H1 (cell line): ENCODE data around the gene RNASE12. TPM values are rescaled to one million over a fixed set of nuclear protein-coding genes. Genes with fewer than 3 reads are reported as not detected.

Source experiments
- CTCF ChIA-PET: fragments of 300-600 bp; sonication (Branson Sonifier 250); formaldehyde crosslinking; loops from one replicate; lab custom pipeline; 2021; ENCODE audit not compliant: partially characterized antibody; lab: Charles Lee
- POLR2A ChIA-PET: fragments of 300-600 bp; sonication (Branson Sonifier 250); formaldehyde crosslinking; loops from one replicate; lab custom pipeline; 2021; ENCODE audit warnings: inconsistent platforms; ENCODE audit not compliant: partially characterized antibody; lab: Charles Lee
- DNase-seq, 2 experiments: peaks; one replicate each; pipeline versions ENCODE4 v3.0.0 to v3.0.0-alpha.2; 2010 to 2022; ENCODE audit warnings: low spot score in 2 of 2, low read depth in 1 of 2, mixed read lengths in 1 of 2
- FAIRE-seq: peaks from 2 replicates; lab custom pipeline; 2011; peaks lifted over from hg19 to GRCh38; lab: Jason Lieb, UNC
- H2AFZ ChIP-seq: 2 replicates; pipeline ENCODE4 v1.8.1; 2012; ENCODE audit warnings: low read length, inconsistent platforms
- H2AK5ac ChIP-seq: 2 replicates; pipeline ENCODE4 v1.6.1; 2013; ENCODE audit warnings: low read depth, low read length
- H2BK120ac ChIP-seq: replicated peaks from 2 replicates; pipeline ENCODE3; 2013; ENCODE audit warnings: low read depth, low read length, inconsistent platforms
- H2BK12ac ChIP-seq: 2 replicates; pipeline ENCODE4 v1.6.1; 2013; ENCODE audit warnings: low read depth, low read length
- H2BK15ac ChIP-seq: 2 replicates; pipeline ENCODE4 v1.6.1; 2013; ENCODE audit warnings: low read length
- H2BK20ac ChIP-seq: 2 replicates; pipeline ENCODE4 v1.6.1; 2013; ENCODE audit warnings: low read length
- H2BK5ac ChIP-seq: 2 replicates; pipeline ENCODE4 v1.6.1; 2013; ENCODE audit warnings: low read depth, low read length
- H3K14ac ChIP-seq: 2 replicates; pipeline ENCODE4 v1.6.1; 2013; ENCODE audit warnings: inconsistent platforms; ENCODE audit not compliant: insufficient read length
- H3K18ac ChIP-seq: 2 replicates; pipeline ENCODE4 v1.6.1; 2013; ENCODE audit warnings: low read length; ENCODE audit errors: extremely low read depth
- H3K23ac ChIP-seq: 2 replicates; pipeline ENCODE4 v1.6.1; 2013; ENCODE audit warnings: inconsistent platforms; ENCODE audit not compliant: insufficient read length
- H3K23me2 ChIP-seq: 2 replicates; pipeline ENCODE4 v1.6.1; 2013; ENCODE audit warnings: low read depth, low read length
- H3K27ac ChIP-seq: 2 replicates; pipeline ENCODE4 v1.6.1; 2011; ENCODE audit warnings: low read depth, low read length, inconsistent platforms
- H3K27me3 ChIP-seq, 4 experiments: replicated peaks in 1 of 4; 1 replicate in 1 of 4; 2 replicates in 3 of 4; pipeline versions ENCODE4 v1.6.1 to v1.8.1; 2011 to 2013; ENCODE audit warnings: low read length in 3 of 4, mild to moderate bottlenecking in 3 of 4, inconsistent platforms in 2 of 4, mixed read lengths in 2 of 4, moderate library complexity in 1 of 4; ENCODE audit not compliant: control insufficient read depth in 3 of 4, insufficient read depth in 3 of 4; ENCODE audit errors: extremely low read depth in 1 of 4
- H3K36me3 ChIP-seq, 4 experiments: 2 replicates each; pipeline versions ENCODE4 v1.6.1 to v1.8.1; 2011 to 2013; ENCODE audit warnings: mild to moderate bottlenecking in 4 of 4, low read length in 3 of 4, moderate library complexity in 2 of 4, control low read depth in 1 of 4, inconsistent platforms in 1 of 4; ENCODE audit not compliant: insufficient read depth in 4 of 4, control insufficient read depth in 2 of 4
- H3K4ac ChIP-seq: replicated peaks from 2 replicates; pipeline ENCODE3; 2013; ENCODE audit warnings: low read length, low read depth, mixed read lengths, inconsistent platforms; ENCODE audit not compliant: insufficient read length
- H3K4me1 ChIP-seq, 4 experiments: replicated peaks in 1 of 4; 1 replicate in 1 of 4; 2 replicates in 3 of 4; pipeline versions ENCODE4 v1.6.1 to v1.8.1; 2011 to 2013; ENCODE audit warnings: low read length in 3 of 4, inconsistent platforms in 2 of 4, mixed read lengths in 1 of 4; ENCODE audit not compliant: insufficient read depth in 4 of 4, control insufficient read depth in 3 of 4
- H3K4me2 ChIP-seq, 2 experiments: 2 replicates each; pipeline versions ENCODE4 v1.6.1 to v1.8.1; 2011 to 2013; ENCODE audit warnings: low read depth in 2 of 2, low read length in 2 of 2, control low read depth in 1 of 2, inconsistent platforms in 1 of 2, mild to moderate bottlenecking in 1 of 2; ENCODE audit not compliant: insufficient read depth in 1 of 2
- H3K4me3 ChIP-seq, 4 experiments: fragments of 200-600, 300-600 bp in 1 of 4; sonication (generic), shearing (Covaris generic), sonication (Bioruptor Twin) in 1 of 4; 2 replicates each; pipeline versions ENCODE4 v1.5.1 to v1.8.1; 2011 to 2016; ENCODE audit warnings: low read length in 4 of 4, low read depth in 3 of 4, control low read depth in 2 of 4, inconsistent platforms in 2 of 4, mild to moderate bottlenecking in 2 of 4, mixed read lengths in 1 of 4, moderate library complexity in 1 of 4; ENCODE audit not compliant: insufficient read depth in 2 of 4; ENCODE audit errors: extremely low read depth in 1 of 4
- H3K56ac ChIP-seq: replicated peaks from 2 replicates; pipeline ENCODE3; 2013; ENCODE audit warnings: low read depth, mild to moderate bottlenecking, mixed read lengths, low read length, inconsistent platforms; ENCODE audit not compliant: insufficient read length
- H3K79me1 ChIP-seq: 2 replicates; pipeline ENCODE4 v1.6.1; 2013; ENCODE audit warnings: low read depth, low read length, control low read depth
- H3K79me2 ChIP-seq, 2 experiments: 2 replicates each; pipeline versions ENCODE4 v1.6.1 to v1.8.1; 2012 to 2013; ENCODE audit warnings: low read length in 2 of 2, mild to moderate bottlenecking in 2 of 2, inconsistent platforms in 1 of 2; ENCODE audit not compliant: insufficient read depth in 2 of 2, control insufficient read depth in 1 of 2
- H3K9ac ChIP-seq, 4 experiments: replicated peaks in 1 of 4; 1 replicate in 1 of 4; 2 replicates in 3 of 4; pipeline versions ENCODE4 v1.6.1 to v1.8.1; 2011 to 2013; ENCODE audit warnings: low read depth in 3 of 4, low read length in 3 of 4, control low read depth in 2 of 4, mild to moderate bottlenecking in 2 of 4, moderate library complexity in 2 of 4, inconsistent platforms in 1 of 4; ENCODE audit errors: extremely low read depth in 1 of 4
- H3K9me3 ChIP-seq, 2 experiments: 2 replicates each; pipeline versions ENCODE4 v1.6.1 to v1.8.1; 2012 to 2013; ENCODE audit warnings: mild to moderate bottlenecking in 2 of 2, moderate library complexity in 2 of 2, control low read depth in 1 of 2, inconsistent platforms in 1 of 2, low read depth in 1 of 2, low read length in 1 of 2, mixed read lengths in 1 of 2; ENCODE audit not compliant: insufficient read depth in 2 of 2
- H4K20me1 ChIP-seq, 2 experiments: replicated peaks in 1 of 2; 2 replicates each; pipeline versions ENCODE3 to v1.8.1; 2011 to 2013; ENCODE audit warnings: inconsistent platforms in 2 of 2, low read length in 2 of 2, mild to moderate bottlenecking in 1 of 2; ENCODE audit not compliant: insufficient read depth in 2 of 2, control insufficient read depth in 1 of 2
- H4K5ac ChIP-seq: 2 replicates; pipeline ENCODE4 v1.6.1; 2013; ENCODE audit warnings: low read length, low read depth, mixed read lengths, inconsistent platforms; ENCODE audit not compliant: insufficient read length
- H4K8ac ChIP-seq: 2 replicates; pipeline ENCODE4 v1.8.0; 2013; ENCODE audit warnings: mild to moderate bottlenecking, moderate library complexity, low read length, inconsistent platforms; ENCODE audit not compliant: insufficient read depth; ENCODE audit errors: extremely low read depth
- H4K91ac ChIP-seq: replicated peaks from 2 replicates; pipeline ENCODE3; 2013; ENCODE audit warnings: low read length, mixed read lengths, inconsistent platforms; ENCODE audit not compliant: insufficient read length
- CREB1 ChIP-seq: IDR thresholded peaks from 2 replicates; pipeline ENCODE4 v1.6.1; 2012; ENCODE audit warnings: inconsistent platforms
- CTBP2 ChIP-seq: IDR thresholded peaks from 2 replicates; pipeline ENCODE4 v1.7.0; 2011; ENCODE audit warnings: borderline replicate concordance, mild to moderate bottlenecking, moderate library complexity, mixed read lengths, low read length; ENCODE audit not compliant: insufficient read depth, insufficient read length
- HDAC2 ChIP-seq, 2 experiments: fragments of 300-600 bp in 1 of 2; sonication (generic) in 1 of 2; IDR thresholded peaks; 2 replicates each; pipeline ENCODE4 v1.6.1; 2011 to 2012; ENCODE audit warnings: low read depth in 2 of 2, low read length in 2 of 2, mild to moderate bottlenecking in 2 of 2, moderate library complexity in 2 of 2, borderline replicate concordance in 1 of 2, inconsistent platforms in 1 of 2
- JUN ChIP-seq: IDR thresholded peaks from 2 replicates; pipeline ENCODE4 v1.6.1; 2011; ENCODE audit warnings: low read depth, mild to moderate bottlenecking, improper control_type of control experiment, low read length
- SIX5 ChIP-seq: IDR thresholded peaks from 2 replicates; pipeline ENCODE4 v1.6.1; 2011; ENCODE audit warnings: mild to moderate bottlenecking, low read depth, low read length
- SRF ChIP-seq: IDR thresholded peaks from 2 replicates; pipeline ENCODE4 v1.6.1; 2011; ENCODE audit warnings: mild to moderate bottlenecking, low read depth, low read length, moderate library complexity
- SUZ12 ChIP-seq: fragments of 200-600 bp; sonication (generic); IDR thresholded peaks from 2 replicates; pipeline ENCODE4 v1.6.1; 2012; ENCODE audit warnings: mild to moderate bottlenecking, inconsistent platforms, low read length, moderate library complexity, mixed read lengths
- TAF7 ChIP-seq: optimal IDR thresholded peaks from 2 replicates; pipeline ENCODE3; 2011; ENCODE audit warnings: low read depth, mild to moderate bottlenecking, inconsistent platforms, low read length, moderate library complexity, borderline replicate concordance
- YY1 ChIP-seq: IDR thresholded peaks from 2 replicates; pipeline ENCODE4 v1.6.1; 2011; ENCODE audit warnings: low read depth, mild to moderate bottlenecking, low read length
- WGBS, 2 experiments: shearing (Covaris generic) in 1 of 2; methylation state at CpG; one replicate each; pipeline versions ENCODE4 v1.1.6 to v1.1.7; 2013 to 2015; ENCODE audit warnings: low lambda C conversion rate in 2 of 2, mixed read lengths in 2 of 2, inconsistent platforms in 1 of 2, low coverage in 1 of 2, missing lambda C conversion rate in 1 of 2; ENCODE audit not compliant: insufficient replicate concordance in 2 of 2, insufficient coverage in 1 of 2, insufficient read length in 1 of 2; ENCODE audit errors: extremely low coverage in 1 of 2, missing lambda C conversion rate in 1 of 2; 5-methylcytosine and 5-hydroxymethylcytosine counted together
- polyA plus RNA-seq, 7 experiments: library from polyadenylated mRNA; depleted of rRNA in 3 of 7; stranded (reverse) in 5 of 7; unstranded in 2 of 7; fragments of >200 nt in 5 of 7; fragments of 200-250 nt in 2 of 7; gene quantifications; 1 replicate in 5 of 7; 2 replicates in 1 of 7; 4 replicates in 1 of 7; pipeline versions ENCODE4 v1.2.1 to v1.2.3, GENCODE V29; 2011 to 2013; ENCODE audit warnings: missing spikeins in 2 of 7, mixed read lengths in 2 of 7
- total RNA-seq: library from RNA; stranded (reverse); fragmentation: NEBNext Ultra II Directional; extraction: Animal tissue kit (Norgen Biotek cat#: 25700); gene quantifications from 2 replicates; pipeline ENCODE4 v1.2.1, GENCODE V29; 2021
- TF ChIP-seq, protein P1 (sequence below), 3 experiments: IDR thresholded peaks; 1 replicate in 2 of 3; 2 replicates in 1 of 3; pipeline versions ENCODE4 v1.5.1 to v1.6.1; 2011; ENCODE audit warnings: low read length in 3 of 3, mild to moderate bottlenecking in 3 of 3, inconsistent platforms in 2 of 3, low read depth in 1 of 3, moderate library complexity in 1 of 3; ENCODE audit not compliant: insufficient read depth in 1 of 3; ENCODE audit errors: control extremely low read depth in 1 of 3
- TF ChIP-seq, protein P2 (sequence below): IDR thresholded peaks from 2 replicates; pipeline ENCODE4 v1.6.1; 2012; ENCODE audit warnings: inconsistent platforms

The RNASE12 gene
- total and polyA plus RNA-seq, 2 of the 8 experiments (the other 6 are each of a cell fraction or from before 2014, with no cell fraction given): not detected

DNA sequence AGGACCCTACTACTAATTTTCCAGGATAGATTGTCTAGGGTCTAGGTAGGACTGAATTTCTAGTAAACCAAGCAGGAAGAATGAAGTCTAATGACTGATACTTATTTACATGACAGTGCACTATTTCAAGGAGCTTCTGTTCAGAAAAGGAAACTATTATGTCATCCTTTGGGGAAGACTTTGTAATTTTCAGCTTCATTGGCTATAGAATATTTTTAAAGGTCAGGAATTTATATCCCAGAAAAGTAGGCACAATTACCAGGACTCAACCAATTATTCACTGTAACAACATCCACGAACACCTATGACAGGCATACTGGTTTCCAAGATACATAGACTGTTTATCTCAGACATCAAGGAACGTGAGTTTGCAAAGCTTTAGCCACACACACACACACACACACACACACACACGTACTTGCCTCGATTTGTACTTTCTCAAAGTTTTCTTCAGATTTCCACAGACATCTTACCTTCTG is 27.1 kb upstream of the RNASE12 start:
- CTCF ChIA-PET: no interaction called here
- no peak for FAIRE-seq
- TF ChIP-seq, protein P1, sequence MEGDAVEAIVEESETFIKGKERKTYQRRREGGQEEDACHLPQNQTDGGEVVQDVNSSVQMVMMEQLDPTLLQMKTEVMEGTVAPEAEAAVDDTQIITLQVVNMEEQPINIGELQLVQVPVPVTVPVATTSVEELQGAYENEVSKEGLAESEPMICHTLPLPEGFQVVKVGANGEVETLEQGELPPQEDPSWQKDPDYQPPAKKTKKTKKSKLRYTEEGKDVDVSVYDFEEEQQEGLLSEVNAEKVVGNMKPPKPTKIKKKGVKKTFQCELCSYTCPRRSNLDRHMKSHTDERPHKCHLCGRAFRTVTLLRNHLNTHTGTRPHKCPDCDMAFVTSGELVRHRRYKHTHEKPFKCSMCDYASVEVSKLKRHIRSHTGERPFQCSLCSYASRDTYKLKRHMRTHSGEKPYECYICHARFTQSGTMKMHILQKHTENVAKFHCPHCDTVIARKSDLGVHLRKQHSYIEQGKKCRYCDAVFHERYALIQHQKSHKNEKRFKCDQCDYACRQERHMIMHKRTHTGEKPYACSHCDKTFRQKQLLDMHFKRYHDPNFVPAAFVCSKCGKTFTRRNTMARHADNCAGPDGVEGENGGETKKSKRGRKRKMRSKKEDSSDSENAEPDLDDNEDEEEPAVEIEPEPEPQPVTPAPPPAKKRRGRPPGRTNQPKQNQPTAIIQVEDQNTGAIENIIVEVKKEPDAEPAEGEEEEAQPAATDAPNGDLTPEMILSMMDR (IDR thresholded peaks at IDR 0.05; ENCODE audit: control extremely low read depth in 1 of 3, insufficient read depth in 1 of 3, low read depth in 1 of 3, low read length in 3 of 3): no peak
- TF ChIP-seq SUZ12: no peak
- TF ChIP-seq, protein P2, sequence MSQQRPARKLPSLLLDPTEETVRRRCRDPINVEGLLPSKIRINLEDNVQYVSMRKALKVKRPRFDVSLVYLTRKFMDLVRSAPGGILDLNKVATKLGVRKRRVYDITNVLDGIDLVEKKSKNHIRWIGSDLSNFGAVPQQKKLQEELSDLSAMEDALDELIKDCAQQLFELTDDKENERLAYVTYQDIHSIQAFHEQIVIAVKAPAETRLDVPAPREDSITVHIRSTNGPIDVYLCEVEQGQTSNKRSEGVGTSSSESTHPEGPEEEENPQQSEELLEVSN: no peak
- no peak for TF ChIP-seq SIX5
- no peak for TF ChIP-seq TAF7
- no peak for TF ChIP-seq CREB1
- no peak for TF ChIP-seq HDAC2 (IDR thresholded peaks at IDR 0.05; ENCODE audit: borderline replicate concordance in 1 of 2, low read depth in 2 of 2, low read length in 2 of 2)
- TF ChIP-seq SRF: no peak
- no peak for TF ChIP-seq JUN
- no peak for TF ChIP-seq CTBP2
- no peak for TF ChIP-seq YY1

More for the DNA sequence above, 27.1 kb upstream of the RNASE12 start:
- H4K91ac ChIP-seq: no peak overlapping the region
- no peaks in the 10 kb centered on the region for H3K36me3 ChIP-seq
- H2BK12ac ChIP-seq: no peak overlapping the region
- DNase-seq: no peak
- H2AFZ ChIP-seq: no peak overlapping the region
- H3K9ac ChIP-seq: no peak overlapping the region
- POLR2A ChIA-PET: no interaction called here
- H3K56ac ChIP-seq: no peak overlapping the region
- no peaks in the 10 kb centered on the region for H4K20me1 ChIP-seq
- WGBS, 2 experiments: 79% methylated on average over 4 of the region's 4 CpGs; no CpG with 5 or more reads in 1 of the 2 experiments
- H2AK5ac ChIP-seq: no peak overlapping the region
- no peak overlapping the region for H3K23ac ChIP-seq
- H3K27ac ChIP-seq: no peak overlapping the region
- peaks cover 4% of the 10 kb centered on the region for H3K23me2 ChIP-seq
- no peak overlapping the region for H3K4ac ChIP-seq
- no peak overlapping the region; the same call in 1 of the 2 replicates for H2BK5ac ChIP-seq
- H3K79me2 ChIP-seq: no peaks in the 10 kb centered on the region
- H3K27me3 ChIP-seq: peaks cover 0 to 4% (median 2%) of the 10 kb centered on the region in 4 experiments; a peak in 3 of 7 replicates
- no peak overlapping the region for H3K14ac ChIP-seq
- peaks cover 0 to 3% (median 0%) of the 10 kb centered on the region in 4 experiments; a peak in 3 of 7 replicates for H3K4me1 ChIP-seq
- no peak overlapping the region for H4K8ac ChIP-seq
- H3K9me3 ChIP-seq: no peaks in the 10 kb centered on the region
- no peak overlapping the region for H2BK120ac ChIP-seq
- no peaks in the 10 kb centered on the region for H3K79me1 ChIP-seq
- H3K18ac ChIP-seq: no peak overlapping the region
- no peak overlapping the region for H3K4me3 ChIP-seq
- no peak overlapping the region for H2BK20ac ChIP-seq
- H2BK15ac ChIP-seq: no peak overlapping the region
- H3K4me2 ChIP-seq: no peak overlapping the region
- no peak overlapping the region for H4K5ac ChIP-seq
